GM18861 (cell line): Measurements from ENCODE around the gene MIPEP.
A peak's percentile ranks its signal among the peaks of the same experiment; 100 is the strongest.

Source experiments
- ATAC-seq: cut with Tn5 transposase; IDR thresholded peaks from one replicate; pipeline ENCODE4 v1.9.1; 2021; ENCODE audit not compliant: unreplicated experiment

Gene MIPEP

DNA sequence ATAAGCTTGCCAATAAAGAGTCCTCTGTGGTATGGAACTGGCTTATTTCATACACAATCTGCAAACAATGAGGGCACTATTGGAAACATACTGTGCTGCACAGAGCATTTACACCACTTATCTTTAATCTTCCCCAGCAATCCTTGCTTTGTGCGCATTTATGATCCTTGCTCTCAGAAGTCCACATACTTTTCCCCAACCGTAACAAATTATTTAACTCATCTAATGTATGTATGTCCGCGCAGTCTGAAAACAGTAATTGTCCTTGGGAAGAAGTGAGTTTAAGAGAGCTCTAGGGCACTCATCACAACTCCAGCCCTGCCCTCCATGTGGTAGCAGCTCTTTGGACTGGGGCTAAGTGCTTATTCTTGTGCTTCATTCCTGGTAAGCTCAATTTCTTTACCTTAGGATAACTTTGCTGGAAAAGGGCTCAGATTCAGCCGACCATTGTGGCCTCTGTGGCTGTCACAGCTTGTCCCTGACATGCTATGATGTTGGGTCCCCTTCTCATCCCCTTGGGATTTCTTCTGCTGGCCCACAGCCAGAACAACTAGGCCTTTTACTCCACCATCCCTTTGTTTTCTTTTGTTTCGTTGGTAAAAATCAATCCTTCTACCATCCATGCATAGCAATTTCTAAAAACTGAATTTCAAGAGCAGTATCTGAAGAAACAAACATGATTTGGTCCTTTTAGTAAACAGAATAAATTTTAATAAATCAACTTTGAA is 166.3 kb downstream of the MIPEP start:
- ATAC-seq, result no peak

DNA sequence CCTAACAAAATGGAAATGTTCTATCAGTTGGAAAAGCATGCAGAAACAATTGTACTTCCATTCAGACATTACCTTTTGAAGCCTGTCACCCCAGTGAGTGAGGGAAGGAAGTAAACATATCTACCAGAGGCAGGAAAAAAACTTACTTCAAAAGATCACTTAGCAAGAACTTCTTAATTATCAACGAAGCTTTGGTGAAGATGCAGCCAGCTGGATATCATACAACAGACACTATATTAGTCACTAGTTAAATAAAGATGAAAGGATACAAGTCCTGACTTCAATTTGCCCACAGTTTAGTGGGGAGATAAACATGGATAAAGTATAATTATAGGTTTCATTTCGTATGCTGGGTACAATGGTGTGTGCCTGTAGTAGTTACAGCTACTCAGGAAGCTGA is 170.2 kb downstream of the MIPEP start:
- no peak for ATAC-seq

DNA sequence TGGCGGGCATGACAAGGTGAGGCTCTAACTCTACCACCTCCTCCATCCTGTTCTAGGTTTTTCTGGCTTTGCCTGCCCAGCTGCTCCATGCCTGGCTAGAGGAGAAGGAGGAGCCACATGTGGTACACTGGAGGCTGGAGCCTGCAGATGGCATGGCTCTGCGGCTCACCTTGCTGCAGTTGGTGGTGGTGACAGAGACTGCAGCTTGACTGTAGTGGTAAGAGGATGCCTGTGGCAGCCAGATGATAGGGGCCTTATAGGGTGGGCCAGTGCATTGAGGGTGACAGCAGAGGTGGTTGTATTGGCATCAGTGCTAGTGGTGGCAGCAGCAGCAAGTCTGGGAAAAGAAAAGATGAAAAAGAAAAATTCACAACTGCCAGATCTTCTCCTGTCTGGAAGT is 172.8 kb downstream of the MIPEP start:
- ATAC-seq, result no peak

DNA sequence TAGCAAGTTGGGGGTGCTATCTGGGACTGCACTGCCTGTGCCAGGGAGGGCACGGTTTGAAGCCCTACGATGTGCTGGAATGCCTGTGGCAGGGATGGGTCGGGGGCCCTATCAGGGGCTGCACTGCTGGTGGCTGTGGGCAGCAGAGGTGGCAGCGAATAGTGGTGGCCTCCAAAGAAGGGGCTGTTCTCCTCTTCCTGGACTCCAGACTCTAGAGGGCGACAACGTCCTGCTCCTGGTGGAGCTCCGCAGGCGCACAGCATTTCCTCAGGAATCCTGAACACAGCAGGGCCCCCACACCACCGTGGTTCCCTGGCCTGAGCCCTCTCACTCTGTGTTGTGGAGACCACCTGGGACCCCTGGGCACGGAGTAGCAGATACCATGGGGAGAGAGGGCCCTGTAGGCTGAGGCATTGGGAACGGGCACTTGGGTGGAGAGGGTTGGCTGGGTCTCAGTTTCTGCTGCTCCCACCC is 173.4 kb downstream of the MIPEP start:
- ATAC-seq, result no peak

DNA sequence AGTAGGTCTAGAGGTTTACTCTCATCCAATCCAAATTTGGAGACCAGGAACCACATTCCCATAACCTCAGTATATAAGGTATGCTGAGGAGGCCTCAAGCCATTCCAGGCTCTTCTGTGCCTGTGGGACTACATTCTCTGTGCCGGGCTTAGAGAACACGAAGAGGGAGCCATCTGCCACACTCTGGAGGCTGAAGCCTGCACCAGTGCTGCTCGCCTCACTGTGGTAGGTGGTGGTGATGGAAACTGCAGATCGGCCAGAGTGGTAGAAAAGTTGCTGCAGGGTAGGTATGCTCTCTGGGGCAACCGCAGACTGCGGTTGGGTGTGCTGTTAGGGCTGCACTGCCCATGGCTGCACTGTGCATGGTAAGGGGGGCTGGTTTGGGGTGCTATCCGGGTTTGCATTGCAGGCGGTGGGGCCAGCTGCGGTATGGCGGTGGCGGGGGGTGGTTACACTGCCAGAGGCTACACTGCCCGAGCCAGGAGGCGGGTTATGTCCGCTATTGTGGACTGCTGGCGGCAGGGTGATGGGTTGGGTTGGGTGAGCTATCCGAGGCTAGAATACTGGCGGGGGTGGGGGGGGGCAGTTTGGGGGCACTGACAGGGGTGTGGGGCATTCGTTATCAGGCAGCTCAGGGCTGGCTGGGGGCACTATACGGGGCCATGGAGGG is 174.0 kb downstream of the MIPEP start:
- no peak for ATAC-seq

DNA sequence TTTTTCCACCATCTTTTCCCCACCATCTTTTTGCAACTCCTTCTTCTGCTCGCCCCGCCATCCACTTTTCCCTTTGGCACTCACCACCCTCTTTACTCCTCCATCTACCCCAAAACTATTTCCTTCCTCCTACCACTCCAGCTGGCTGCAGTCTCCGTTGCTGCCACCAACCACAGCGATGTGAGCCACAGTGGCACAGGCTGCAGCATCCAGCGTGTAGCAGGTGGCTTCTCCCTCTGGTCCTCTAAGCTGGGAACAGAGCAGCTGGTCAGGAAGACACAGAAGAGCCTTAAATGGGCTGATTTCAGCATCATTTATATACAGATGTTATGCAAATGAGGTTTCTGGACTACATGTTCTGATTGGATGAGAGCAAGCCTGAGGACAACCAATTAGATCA is 174.5 kb downstream of the MIPEP start:
- no peak for ATAC-seq

DNA sequence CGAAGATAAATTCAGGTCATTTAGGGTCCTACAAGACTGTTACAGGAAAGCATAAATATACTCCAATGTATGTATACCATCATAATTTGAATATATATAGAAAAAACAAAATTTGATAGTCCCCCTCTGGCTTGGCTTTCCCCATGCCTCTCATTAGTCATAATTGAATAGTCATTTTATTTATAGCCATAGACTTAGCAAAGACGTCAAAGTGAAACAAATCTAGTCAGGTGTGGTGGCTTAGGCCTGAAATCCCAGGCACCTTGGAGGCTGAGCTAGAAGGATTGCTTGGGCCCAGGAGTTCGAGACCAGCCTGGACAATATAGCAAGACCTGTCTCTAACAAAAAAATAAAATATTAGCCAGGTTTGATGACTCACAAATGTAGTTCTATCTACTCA is 177.8 kb downstream of the MIPEP start:
- ATAC-seq, result no peak

DNA sequence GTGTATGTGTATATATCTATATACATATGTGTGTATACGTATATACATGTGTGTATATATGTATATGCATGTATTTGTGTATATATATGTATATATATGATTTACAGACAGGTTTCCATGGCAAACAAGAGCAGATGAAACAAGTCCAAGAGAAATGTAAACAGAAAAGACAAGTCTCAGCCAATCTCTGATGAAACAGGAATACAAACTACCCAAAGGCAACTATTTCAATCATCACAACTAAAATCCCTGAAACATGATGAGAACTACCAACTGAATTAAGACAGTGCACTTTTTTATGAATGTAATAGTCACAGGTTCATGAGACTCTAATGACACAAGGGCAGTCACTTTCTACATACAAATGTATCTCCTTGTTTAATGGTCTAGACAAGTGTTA is 178.8 kb downstream of the MIPEP start:
- ATAC-seq, result no peak

DNA sequence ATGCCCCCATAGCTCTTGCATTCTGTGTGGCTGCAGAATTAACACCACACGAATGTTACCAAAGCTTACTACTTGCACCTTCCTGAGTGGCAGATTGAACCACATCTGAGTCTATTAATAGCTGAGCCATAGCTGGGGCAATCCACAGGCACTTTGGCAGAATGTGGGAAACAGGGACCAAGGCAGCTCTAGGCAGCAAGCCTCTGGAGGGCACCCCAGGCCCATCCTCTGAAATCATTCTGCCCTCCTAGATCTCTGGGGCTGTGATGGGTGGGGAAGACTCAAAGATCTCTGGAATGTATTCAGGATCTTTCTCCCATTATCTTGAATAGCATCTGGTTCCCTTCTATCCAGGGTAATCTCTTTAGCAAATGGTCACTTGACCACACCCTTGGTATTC is 179.7 kb downstream of the MIPEP start:
- no peak for ATAC-seq

DNA sequence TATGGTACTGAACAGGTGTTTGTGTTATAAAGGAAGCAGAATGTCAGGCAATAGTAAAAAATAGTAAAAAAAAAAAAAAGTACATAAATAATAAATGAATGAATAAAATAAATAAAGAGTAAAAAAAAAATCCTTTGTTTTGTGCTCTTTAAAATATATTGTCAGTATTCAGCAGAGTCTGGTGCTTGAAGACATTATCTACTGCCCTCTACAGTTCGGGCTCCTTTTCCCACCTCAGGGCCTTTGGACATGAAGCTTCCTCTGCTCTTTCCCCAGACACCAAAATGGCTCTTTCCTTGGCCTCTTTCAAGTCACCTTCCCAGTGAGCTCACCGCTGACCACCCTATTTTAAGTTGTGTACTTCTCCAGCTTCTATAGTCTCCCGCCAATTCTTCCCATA is 181.5 kb downstream of the MIPEP start:
- no peak for ATAC-seq

DNA sequence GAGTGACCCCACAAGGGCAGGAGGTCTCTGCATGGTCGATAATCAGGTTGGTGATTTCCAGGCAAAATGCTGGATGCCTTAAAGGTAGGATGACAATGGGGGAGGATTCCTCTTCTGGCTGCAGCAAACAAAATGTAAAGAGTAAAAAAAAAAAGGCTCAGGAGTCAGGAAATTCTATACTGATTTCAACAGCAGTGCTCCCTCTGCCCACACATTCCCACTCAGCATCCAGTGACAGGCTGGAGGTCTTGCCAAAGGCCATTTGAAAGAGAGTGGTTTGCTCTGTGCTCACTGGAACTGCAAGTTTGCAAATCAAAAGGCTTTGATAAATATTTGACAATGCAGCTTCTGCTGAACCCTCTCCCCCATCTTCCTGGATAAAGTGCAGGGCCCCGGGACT is 183.6 kb downstream of the MIPEP start:
- no peak for ATAC-seq

DNA sequence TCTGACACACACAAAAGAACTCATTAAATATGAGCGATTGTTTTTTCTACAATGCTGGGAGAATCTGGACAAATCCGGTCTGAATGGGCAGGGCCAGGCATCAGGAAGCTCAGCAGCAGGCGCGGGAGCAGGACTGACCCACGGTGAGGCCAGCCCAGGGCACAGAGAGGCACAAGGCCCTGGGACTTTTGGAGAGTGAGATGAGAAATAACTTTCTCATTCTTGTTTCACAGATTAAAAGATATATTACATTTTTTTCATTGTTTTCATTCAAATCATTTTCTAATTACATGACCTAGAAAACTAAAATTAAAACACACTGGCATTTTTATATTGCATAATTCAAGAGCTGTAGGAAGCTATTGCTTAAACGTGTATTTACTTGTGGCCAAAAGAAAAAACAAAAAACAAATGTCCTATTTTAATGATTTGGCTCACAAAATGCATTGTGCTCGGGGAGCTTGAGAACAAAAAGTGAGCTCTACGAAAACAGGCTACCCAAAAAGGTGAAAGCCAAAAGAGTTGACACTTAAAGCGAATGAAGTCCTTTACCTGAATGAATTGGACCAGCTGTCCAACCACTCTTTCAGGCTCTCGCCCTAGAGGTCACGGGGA is 185.8 kb downstream of the MIPEP start:
- ATAC-seq, result no peak

DNA sequence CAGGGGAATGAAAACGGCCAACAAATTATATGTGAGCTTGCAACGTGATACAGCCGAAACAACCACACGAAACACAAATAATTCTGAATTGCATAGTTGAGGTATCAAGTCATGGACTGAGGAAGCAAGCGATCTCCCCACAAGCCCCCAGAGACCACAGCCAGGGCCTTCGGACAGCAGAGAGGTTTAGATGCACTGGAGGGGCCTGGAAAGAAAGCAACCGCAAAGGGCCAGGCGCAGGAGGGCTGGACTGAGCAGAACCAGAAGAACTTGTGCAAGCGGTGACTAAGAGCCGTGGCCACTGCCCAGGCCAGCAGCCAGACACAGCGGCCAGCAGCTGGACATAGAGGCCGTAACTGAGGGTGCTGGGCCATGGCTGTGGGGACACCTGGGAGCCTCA is 187.6 kb downstream of the MIPEP start:
- ATAC-seq, result no peak

DNA sequence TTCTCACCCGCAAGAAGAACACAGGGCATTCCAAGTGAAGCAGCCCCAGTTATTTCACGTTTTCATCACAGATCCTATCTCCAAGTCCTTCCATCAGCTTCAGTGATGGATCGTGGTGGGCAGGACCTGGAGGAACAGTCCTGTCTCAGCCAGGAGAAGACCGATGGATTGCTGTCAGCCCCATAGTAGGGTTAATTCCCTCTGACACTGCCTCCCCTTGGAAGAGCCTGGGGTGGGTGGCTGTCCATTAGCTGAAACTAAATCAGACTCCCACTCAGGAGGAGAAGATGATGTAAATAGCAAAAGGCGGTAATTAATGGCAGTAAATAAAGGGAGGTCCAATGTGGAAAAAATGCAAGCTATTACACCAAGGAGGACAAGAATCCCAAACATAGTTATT is 188.0 kb downstream of the MIPEP start:
- ATAC-seq, result no peak

DNA sequence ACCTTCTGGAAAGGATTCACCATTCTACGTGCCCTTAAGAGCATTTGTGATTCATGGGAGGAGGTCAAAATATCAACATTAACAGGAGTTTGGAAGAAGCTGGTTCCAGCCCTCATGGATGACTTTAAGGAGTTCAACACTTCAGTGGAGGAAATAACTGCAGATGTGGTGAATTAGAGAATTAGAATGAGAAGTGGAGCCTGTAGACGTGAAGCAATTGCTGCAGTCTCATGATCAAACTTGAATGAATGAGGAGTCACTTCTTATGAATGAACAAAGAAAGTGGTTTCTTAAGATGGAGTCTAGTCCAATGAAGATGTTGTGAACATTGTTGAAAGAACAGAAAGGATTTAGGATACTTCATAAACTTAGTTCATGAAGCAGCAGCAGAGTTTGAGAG is 189.9 kb downstream of the MIPEP start:
- no peak for ATAC-seq

DNA sequence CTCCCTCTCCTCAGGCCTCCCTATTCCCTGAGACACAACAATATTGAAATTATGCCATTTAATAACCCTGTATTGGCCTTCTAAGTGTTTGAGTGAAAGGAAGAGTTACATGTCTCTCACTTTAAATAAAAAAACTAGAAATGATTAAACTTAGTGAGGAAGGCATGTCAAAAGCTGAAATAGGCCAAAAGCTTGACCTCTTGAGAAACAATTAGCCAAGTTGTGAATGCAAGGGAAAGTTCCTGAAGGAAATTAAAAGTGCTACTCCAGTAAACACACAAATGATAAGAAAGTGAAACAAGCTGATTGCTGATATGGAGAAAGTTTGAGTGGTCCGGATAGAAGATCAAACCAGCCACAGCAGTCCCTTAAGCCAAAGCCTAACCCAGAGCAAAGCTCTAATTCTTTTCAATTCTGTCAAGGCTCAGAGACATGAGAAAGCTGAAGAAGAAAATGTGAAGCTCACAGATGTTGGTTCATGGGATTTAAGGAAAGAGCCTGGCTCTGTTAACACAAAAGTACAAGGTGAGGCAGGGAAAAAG is 191.4 kb downstream of the MIPEP start:
- ATAC-seq, result no peak

DNA sequence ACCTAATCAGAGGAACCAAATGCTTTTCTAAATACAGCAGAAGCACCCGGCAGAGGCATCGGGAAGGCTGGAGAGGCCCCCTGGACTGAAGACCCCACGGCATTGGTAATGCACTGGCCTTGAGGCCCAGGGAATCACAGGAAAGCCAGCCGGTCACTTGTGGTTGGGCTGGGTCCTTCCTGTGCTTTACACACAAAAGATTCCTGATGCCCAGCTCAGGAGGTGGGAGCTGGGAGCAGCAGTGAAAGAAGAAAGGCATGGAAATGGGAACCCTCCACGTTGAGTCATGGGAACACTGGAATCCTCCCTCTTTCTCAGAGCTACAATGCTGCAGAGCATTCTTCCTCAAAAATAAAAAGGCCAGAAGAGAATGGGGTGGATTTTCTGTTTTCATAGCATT is 192.6 kb downstream of the MIPEP start:
- no peak for ATAC-seq

DNA sequence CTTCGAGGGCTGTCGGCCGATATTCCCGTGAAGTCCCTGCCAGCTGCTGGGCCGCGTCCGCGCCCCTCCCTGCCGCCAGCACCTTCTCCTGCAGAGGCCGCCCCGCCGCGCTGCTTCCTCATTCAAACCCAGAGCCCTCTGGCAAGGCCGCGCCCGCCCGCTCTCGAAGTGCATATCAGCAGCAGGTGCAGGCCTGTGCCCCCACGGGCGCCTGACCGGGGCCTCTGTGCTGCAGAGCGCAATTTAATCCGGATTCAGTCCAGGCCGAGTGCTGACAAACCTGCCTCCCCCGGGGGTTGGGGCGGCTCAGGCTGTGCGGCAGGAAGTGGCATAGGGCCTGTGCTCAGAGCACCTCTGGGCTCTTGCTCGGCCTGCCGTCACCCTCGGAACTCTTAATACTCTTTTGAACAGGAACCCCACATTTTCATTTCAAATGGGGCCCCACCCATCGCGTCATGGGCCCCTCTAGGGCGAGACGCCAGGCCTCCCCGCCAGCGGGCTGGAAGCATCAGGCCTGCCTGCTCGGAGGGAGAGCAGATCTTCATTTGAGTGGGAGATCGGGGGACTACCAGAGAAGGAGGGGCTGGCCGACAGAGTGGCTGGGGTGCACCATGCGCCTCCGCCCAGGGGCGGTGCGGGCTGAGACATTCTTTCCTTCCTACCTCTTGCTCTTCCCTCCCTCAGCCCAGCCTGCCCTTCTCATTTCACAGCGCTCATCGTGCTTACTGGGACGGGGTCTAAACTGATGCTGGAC is 193.3 kb downstream of the MIPEP start:
- peak; percentile 95 for ATAC-seq

DNA sequence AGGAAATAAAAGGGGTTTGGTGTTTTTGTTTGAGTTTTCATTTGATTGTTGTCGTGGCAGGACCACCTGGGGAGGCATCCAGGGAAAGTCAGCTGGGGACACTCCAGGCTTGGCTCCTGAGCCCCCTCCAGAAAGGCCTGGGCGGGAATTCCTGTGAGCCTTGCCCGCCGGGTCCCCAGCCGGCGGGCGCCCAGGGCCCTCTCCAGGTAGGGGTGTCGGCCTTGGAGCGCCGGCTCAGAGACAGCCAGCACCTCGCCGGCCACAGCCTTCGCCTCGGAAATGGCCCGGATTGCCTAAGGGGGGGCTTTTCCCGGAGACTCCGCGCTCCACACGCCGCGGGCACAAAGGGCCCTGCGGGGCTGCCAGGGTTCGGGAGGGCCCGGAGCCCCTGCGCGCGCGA is 194.0 kb downstream of the MIPEP start:
- ATAC-seq, result no peak

DNA sequence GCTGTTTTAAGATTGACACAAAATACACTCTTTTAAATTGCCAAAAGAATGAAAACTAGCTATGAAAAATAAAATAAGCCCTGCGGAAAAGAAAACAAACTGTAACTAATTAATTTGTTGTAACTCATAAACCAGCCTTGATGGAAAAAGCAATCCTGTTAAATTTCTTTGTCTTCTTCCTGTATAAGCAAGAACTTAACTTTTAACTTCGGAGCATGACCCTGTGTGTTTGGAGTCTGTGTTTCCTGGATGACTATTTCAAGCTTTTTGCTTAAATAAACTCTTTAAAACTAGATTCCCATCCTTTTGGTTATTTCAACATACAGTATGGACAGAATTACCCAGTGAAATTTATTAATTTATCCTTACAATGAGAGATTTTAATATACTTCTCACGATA is 196.4 kb downstream of the MIPEP start:
- no peak for ATAC-seq

DNA sequence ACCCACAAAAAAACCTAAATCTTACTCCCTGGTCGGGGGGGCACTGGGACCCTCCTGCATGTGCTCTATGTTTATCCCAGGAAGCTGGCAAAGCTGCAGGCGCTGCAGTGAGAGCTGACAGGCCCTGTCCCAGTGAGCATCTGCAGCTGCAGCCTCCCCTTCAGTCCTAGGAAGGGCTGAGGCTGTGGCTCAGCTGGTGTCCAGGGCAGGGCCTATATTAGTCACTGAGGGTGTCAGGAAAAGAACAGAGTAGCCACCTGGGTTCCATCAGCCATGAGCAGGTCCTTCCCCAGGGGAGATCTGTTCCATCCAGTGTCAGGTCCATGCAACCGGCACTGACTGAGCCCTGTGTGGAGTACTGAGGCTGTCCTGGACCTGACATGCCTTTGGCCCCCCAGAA is 198.5 kb downstream of the MIPEP start:
- no peak for ATAC-seq
